ENCODE measurements around the gene FAM234B. TPM values are rescaled to one million over a fixed set of nuclear protein-coding genes. Genes with fewer than 3 reads are reported as not detected.

FAM234B gene
- total and polyA plus RNA-seq, 2 of the 8 experiments (the other 6 are each of a cell fraction or from before 2014, with no cell fraction given), result 12.5 to 29.1 TPM

DNA sequence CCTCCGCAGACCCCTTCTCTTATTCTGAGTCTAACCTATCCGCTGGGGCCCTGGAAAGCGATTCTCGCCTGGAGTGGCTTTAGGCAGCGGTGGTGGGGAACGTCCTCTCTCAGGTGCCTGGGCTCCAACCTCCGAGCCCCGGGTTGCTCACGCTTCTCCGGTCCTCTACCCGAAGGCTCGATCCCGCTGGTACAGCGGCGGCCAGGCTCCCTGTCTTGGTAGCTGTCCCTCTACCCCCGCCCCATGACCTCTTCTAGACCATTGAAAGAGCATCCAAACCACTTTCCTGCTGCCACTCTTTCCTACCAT, 43.6 kb upstream of the FAM234B start:
- Histone ChIP-seq H2AK5ac (ENCODE audit: low read depth, low read length) (no peak overlapping the region), H3K56ac (replicated peaks; ENCODE audit: insufficient read length, low read depth, low read length) (no peak overlapping the region), H4K8ac (ENCODE audit: extremely low read depth, insufficient read depth, low read length) (peak overlapping the region; percentile 72), H3K9me3 (ENCODE audit: insufficient read depth in 2 of 2, low read depth in 1 of 2, low read length in 1 of 2) (no peaks in the 10 kb centered on the region), H3K79me2 (ENCODE audit: control insufficient read depth in 1 of 2, insufficient read depth in 2 of 2, low read length in 2 of 2) (peaks cover 0 to 44% of the 10 kb centered on the region in 2 experiments; a peak in 2 of 4 replicates), H3K14ac (ENCODE audit: insufficient read length) (peak overlapping the region; percentile 44), H3K27ac (ENCODE audit: low read depth, low read length) (peak overlapping the region; percentile 53; the same call in 1 of the 2 replicates), H2BK12ac (ENCODE audit: low read depth, low read length) (no peak overlapping the region), H4K5ac (ENCODE audit: insufficient read length, low read depth, low read length) (no peak overlapping the region), H2AFZ (ENCODE audit: low read length) (no peak overlapping the region), H3K23me2 (ENCODE audit: low read depth, low read length) (peaks cover 12% of the 10 kb centered on the region), H3K18ac (ENCODE audit: extremely low read depth, low read length) (peak overlapping the region; percentile 81; the same call in 1 of the 2 replicates), H4K20me1 (replicated peaks in 1 of 2; ENCODE audit: control insufficient read depth in 1 of 2, insufficient read depth in 2 of 2, low read length in 2 of 2) (peaks cover 2 to 3% of the 10 kb centered on the region in 2 experiments), H3K4me3 (ENCODE audit: extremely low read depth in 1 of 4, insufficient read depth in 2 of 4, low read depth in 3 of 4, low read length in 4 of 4) (peak overlapping the region; percentile 41 to 87 (median 82)), H3K79me1 (ENCODE audit: low read depth, low read length) (no peaks in the 10 kb centered on the region; the same call in 1 of the 2 replicates), H2BK5ac (ENCODE audit: low read depth, low read length) (no peak overlapping the region), H2BK120ac (replicated peaks; ENCODE audit: low read depth, low read length) (no peak overlapping the region), H2BK15ac (ENCODE audit: low read length) (no peak overlapping the region), H3K4me2 (ENCODE audit: insufficient read depth in 1 of 2, low read depth in 2 of 2, low read length in 2 of 2) (peak overlapping the region; percentile 86 to 87), H3K4me1 (replicated peaks in 1 of 4; ENCODE audit: control insufficient read depth in 3 of 4, insufficient read depth in 4 of 4, low read length in 3 of 4) (peaks cover 6 to 19% (median 10%) of the 10 kb centered on the region in 4 experiments), H3K23ac (ENCODE audit: insufficient read length) (no peak overlapping the region), H3K27me3 (replicated peaks in 1 of 4; ENCODE audit: control insufficient read depth in 3 of 4, extremely low read depth in 1 of 4, insufficient read depth in 3 of 4, low read length in 3 of 4) (peaks cover 0 to 15% (median 6%) of the 10 kb centered on the region in 4 experiments; a peak in 4 of 7 replicates), H2BK20ac (ENCODE audit: low read length) (no peak overlapping the region), H4K91ac (replicated peaks; ENCODE audit: insufficient read length, low read length) (no peak overlapping the region), H3K36me3 (ENCODE audit: control insufficient read depth in 2 of 4, insufficient read depth in 4 of 4, low read length in 3 of 4) (0 out of 8 replicates have a peak, but pooled peaks cover 0 to 2% (median 0%) of the 10 kb centered on the region in 4 experiments), H3K9ac (replicated peaks in 1 of 4; ENCODE audit: extremely low read depth in 1 of 4, low read depth in 3 of 4, low read length in 3 of 4) (peak overlapping the region in 3 of 4 experiments; percentile 9 to 34 (median 13); a peak in 4 of 7 replicates), H3K4ac (replicated peaks; ENCODE audit: insufficient read length, low read depth, low read length) (no peak overlapping the region)
- DNase-seq (ENCODE audit: low read depth in 1 of 2, low spot score in 2 of 2) (no peak), FAIRE-seq (no peak)
- 2% methylated on average over 16 of the region's 16 CpGs; no CpG with 5 or more reads in 1 of the 2 experiments for WGBS, 2 experiments (ENCODE audit: extremely low coverage in 1 of 2, insufficient coverage in 1 of 2, insufficient read length in 1 of 2, insufficient replicate concordance in 2 of 2, low coverage in 1 of 2, low lambda C conversion rate in 2 of 2, missing lambda C conversion rate in 1 of 2)
- TF ChIP-seq SIN3A (conservative IDR thresholded peaks at IDR 0.05 in 1 of 2, IDR thresholded peaks at IDR 0.05 in 1 of 2; ENCODE audit: low read depth in 1 of 2, low read length in 2 of 2), result peak in 1 of 2 experiments; percentile 35; a peak in 1 of 4 replicates
- TF ChIP-seq, protein P1, sequence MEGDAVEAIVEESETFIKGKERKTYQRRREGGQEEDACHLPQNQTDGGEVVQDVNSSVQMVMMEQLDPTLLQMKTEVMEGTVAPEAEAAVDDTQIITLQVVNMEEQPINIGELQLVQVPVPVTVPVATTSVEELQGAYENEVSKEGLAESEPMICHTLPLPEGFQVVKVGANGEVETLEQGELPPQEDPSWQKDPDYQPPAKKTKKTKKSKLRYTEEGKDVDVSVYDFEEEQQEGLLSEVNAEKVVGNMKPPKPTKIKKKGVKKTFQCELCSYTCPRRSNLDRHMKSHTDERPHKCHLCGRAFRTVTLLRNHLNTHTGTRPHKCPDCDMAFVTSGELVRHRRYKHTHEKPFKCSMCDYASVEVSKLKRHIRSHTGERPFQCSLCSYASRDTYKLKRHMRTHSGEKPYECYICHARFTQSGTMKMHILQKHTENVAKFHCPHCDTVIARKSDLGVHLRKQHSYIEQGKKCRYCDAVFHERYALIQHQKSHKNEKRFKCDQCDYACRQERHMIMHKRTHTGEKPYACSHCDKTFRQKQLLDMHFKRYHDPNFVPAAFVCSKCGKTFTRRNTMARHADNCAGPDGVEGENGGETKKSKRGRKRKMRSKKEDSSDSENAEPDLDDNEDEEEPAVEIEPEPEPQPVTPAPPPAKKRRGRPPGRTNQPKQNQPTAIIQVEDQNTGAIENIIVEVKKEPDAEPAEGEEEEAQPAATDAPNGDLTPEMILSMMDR (IDR thresholded peaks at IDR 0.05; ENCODE audit: control extremely low read depth in 1 of 3, insufficient read depth in 1 of 3, low read depth in 1 of 3, low read length in 3 of 3), result no peak
- no peak; the same call in 1 of the 2 replicates for TF ChIP-seq TAF1 (IDR thresholded peaks at IDR 0.05; ENCODE audit: low read depth, low read length)
- TF ChIP-seq, protein P2, sequence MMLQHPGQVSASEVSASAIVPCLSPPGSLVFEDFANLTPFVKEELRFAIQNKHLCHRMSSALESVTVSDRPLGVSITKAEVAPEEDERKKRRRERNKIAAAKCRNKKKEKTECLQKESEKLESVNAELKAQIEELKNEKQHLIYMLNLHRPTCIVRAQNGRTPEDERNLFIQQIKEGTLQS (IDR thresholded peaks at IDR 0.05; ENCODE audit: insufficient read depth, low read depth, low read length), result no peak
- TF ChIP-seq KDM4A (IDR thresholded peaks at IDR 0.05; ENCODE audit: low read depth, low read length, severe bottlenecking), result no peak
- peak; percentile 9 for TF ChIP-seq POLR2AphosphoS5 (IDR thresholded peaks at IDR 0.05; ENCODE audit: low read depth, low read length)
- TF ChIP-seq RBBP5 (IDR thresholded peaks at IDR 0.05; ENCODE audit: borderline replicate concordance, low read depth, low read length), result no peak
- no peak for TF ChIP-seq TCF12 (IDR thresholded peaks at IDR 0.05; ENCODE audit: low read depth, low read length)
- ChIA-PET POLR2A (ENCODE audit: partially characterized antibody) (interaction anchor here (0.7 to 1.3 kb wide), 3 partner anchors 17 to 102 kb away, joined by 3 to 4 read pairs (median 3); partner anchors contain the start of gene FAM234B), CTCF (ENCODE audit: partially characterized antibody) (interaction anchor here (0.9 kb wide), 1 partner anchor 10 kb away, joined by 3 read pairs; no protein-coding TSS in a partner anchor)
